HCT116 (cell line): Measurements from ENCODE around the gene ABL2.

Source experiments
- CTCF ChIP-seq, 3 experiments: fragments of 200-600 bp in 1 of 3; sonication (generic) in 1 of 3; IDR thresholded peaks in 2 of 3; conservative IDR thresholded peaks in 1 of 3; 2 replicates each; pipeline ENCODE4 v1.5.1; 2012 to 2017; ENCODE audit warnings: low read depth in 2 of 3, low read length in 2 of 3, antibody characterized with exemption in 1 of 3, borderline replicate concordance in 1 of 3, control low read depth in 1 of 3, mild to moderate bottlenecking in 1 of 3, mixed read lengths in 1 of 3, mixed run types in 1 of 3, moderate library complexity in 1 of 3; ENCODE audit not compliant: insufficient read depth in 1 of 3
- EZH2phosphoT487 ChIP-seq: fragments of 200-600 bp; IDR thresholded peaks from 2 replicates; pipeline ENCODE4 v1.6.1; 2018; ENCODE audit warnings: antibody characterized with exemption, borderline replicate concordance
- MAX ChIP-seq: IDR thresholded peaks from 2 replicates; pipeline ENCODE4 v1.6.1; 2012
- POLR2A ChIP-seq: IDR thresholded peaks from 2 replicates; pipeline ENCODE4 v1.7.0; 2011; ENCODE audit warnings: borderline replicate concordance; ENCODE audit not compliant: insufficient read depth, insufficient read length; ENCODE audit errors: extremely low read depth
- SIN3A ChIP-seq: IDR thresholded peaks from 2 replicates; pipeline ENCODE4 v1.6.1; 2012; ENCODE audit warnings: low read depth
- YY1 ChIP-seq: IDR thresholded peaks from 2 replicates; pipeline ENCODE4 v1.6.1; 2011; ENCODE audit warnings: low read length, low read depth, moderate library complexity, mild to moderate bottlenecking; ENCODE audit not compliant: insufficient replicate concordance; ENCODE audit errors: extremely low read depth
- ZNF274 ChIP-seq: fragments of 200-500 bp; sonication (Bioruptor generic); IDR thresholded peaks from 2 replicates; pipeline ENCODE4 v1.6.1; 2014; ENCODE audit warnings: mild to moderate bottlenecking, low read depth, low read length, inconsistent platforms

- no peak for TF ChIP-seq CTCF (IDR thresholded peaks at IDR 0.05 in 2 of 3, conservative IDR thresholded peaks at IDR 0.05 in 1 of 3; ENCODE audit: borderline replicate concordance in 1 of 3, insufficient read depth in 1 of 3, low read depth in 2 of 3, low read length in 2 of 3)
- TF ChIP-seq EZH2phosphoT487: no peak
- no peak for TF ChIP-seq POLR2A
- no peak for TF ChIP-seq YY1
- TF ChIP-seq SIN3A: no peak
- TF ChIP-seq MAX: no peak
- TF ChIP-seq ZNF274: no peak
Measured at GRCh38 chr1:179178950-179179349, 50.5 kb downstream of the ABL2 start.
